ENCODE measurements around the gene SPINK9. TPM values are rescaled to one million over a fixed set of nuclear protein-coding genes. Genes with fewer than 3 reads are reported as not detected.

The SPINK9 gene
- total and polyA plus RNA-seq, 2 donors = not detected

DNA sequence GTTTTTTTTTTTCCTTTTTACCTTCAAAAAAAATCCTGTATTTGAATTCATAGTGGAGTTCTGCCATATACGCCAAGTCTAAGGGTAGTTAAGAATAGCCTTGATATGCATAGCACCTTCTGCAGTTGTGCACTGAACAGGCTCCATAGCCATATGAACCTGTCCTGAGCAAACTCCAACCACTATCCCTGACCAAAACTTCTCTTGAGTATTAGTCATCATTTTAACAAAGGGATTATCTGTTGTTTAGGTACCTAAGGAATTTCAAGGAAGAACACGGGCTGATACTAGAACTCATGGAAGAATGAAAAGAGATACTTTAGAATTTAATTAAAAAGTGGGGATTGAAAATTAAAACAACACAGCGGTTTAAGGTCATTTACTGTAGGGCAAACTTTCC is 46.5 kb downstream of the SPINK9 start:
- Histone ChIP-seq H3K36me3 (ENCODE audit: insufficient read depth) (no peaks in the 10 kb centered on the region), H3K4me3 (ENCODE audit: low read depth, low read length) (no peak overlapping the region), H3K27ac (ENCODE audit: low read depth) (no peak overlapping the region), H3K4me1 (ENCODE audit: insufficient read depth) (no peaks in the 10 kb centered on the region)
- WGBS = 94% methylated on average over 3 of the region's 3 CpGs
- no peak for DNase-seq (ENCODE audit: extremely low spot score)

GRCh38 chr5:148382961-148383360 is 47.6 kb downstream of the SPINK9 start:
- H3K4me3 ChIP-seq (ENCODE audit: low read depth, low read length) = peak overlapping the region; percentile 77
- no peaks in the 10 kb centered on the region for H3K4me1 ChIP-seq (ENCODE audit: insufficient read depth)
- H3K36me3 ChIP-seq (ENCODE audit: insufficient read depth) = no peaks in the 10 kb centered on the region
- no peak for DNase-seq (ENCODE audit: extremely low spot score)
- WGBS = 47% methylated on average over 4 of the region's 4 CpGs
- no peak overlapping the region for H3K27ac ChIP-seq (ENCODE audit: low read depth)

- Histone ChIP-seq H3K36me3 (ENCODE audit: insufficient read depth) (no peaks in the 10 kb centered on the region), H3K4me3 (ENCODE audit: low read depth, low read length) (peak within 1 kb of the TSS; percentile 77), H3K4me1 (ENCODE audit: insufficient read depth) (no peaks in the 10 kb centered on the region), H3K27ac (ENCODE audit: low read depth) (peak within 1 kb of the TSS; percentile 88)
- peak; percentile 98 for DNase-seq (ENCODE audit: extremely low spot score)
- WGBS = under 1% methylated on average over 45 of the region's 45 CpGs
Observed at GRCh38 chr5:148383564-148384379, 48.4 kb downstream of the SPINK9 start, which contains the start of gene FBXO38. TSS of gene FBXO38 (plus strand) at chr5:148383958. CDS start at chr5:148394777, 10,819 bp downstream.

DNA sequence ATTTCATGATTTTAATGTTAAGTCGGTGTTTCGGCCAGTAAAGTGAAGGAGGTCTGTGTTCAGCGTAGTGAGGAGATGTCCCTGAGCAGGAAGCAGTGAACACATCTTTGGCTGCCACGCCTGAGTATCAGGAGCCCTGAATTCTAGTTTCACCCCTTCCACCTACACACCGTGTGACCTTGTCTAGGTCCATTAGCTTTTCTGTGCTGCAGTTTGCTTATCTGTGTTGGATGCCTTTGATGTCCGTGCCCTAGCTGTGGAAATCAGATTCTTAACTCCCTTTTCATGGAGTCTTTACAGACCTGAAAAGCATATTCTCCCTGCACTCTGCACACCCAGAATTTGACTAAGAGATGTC is 49.0 kb downstream of the SPINK9 start:
- Histone ChIP-seq H3K36me3 (ENCODE audit: insufficient read depth) (no peaks in the 10 kb centered on the region), H3K4me3 (ENCODE audit: low read depth, low read length) (peak overlapping the region; percentile 77), H3K4me1 (ENCODE audit: insufficient read depth) (no peaks in the 10 kb centered on the region), H3K27ac (ENCODE audit: low read depth) (peak overlapping the region; percentile 88)
- DNase-seq (ENCODE audit: extremely low spot score) = no peak
- 3% methylated on average over 6 of the region's 6 CpGs for WGBS

DNA sequence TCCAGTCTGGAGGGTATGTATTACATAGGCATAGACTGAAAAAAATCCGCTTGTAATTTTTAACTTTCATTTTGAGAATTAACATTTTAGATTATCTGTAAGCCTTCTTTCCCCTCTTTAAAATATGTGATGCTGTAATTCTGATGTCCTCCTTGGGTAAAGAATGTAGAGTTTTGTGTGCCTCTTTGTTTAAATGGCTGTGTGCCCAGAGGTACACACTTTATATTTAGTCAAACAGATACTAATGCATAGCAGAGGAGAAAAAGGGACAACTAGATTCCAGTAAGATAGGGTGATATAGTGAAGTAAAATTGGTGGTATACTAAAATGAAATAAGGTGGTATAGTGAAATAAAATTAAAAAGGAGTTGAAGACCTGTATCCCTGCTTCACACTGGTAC is 49.7 kb downstream of the SPINK9 start:
- Histone ChIP-seq H3K4me1 (ENCODE audit: insufficient read depth) (no peaks in the 10 kb centered on the region), H3K27ac (ENCODE audit: low read depth) (no peak overlapping the region), H3K36me3 (ENCODE audit: insufficient read depth) (no peaks in the 10 kb centered on the region), H3K4me3 (ENCODE audit: low read depth, low read length) (no peak overlapping the region)
- no peak for DNase-seq (ENCODE audit: extremely low spot score)
- WGBS = 93% methylated on average over 1 of the region's 1 CpG

GRCh38 chr5:148386041-148386440 is 50.7 kb downstream of the SPINK9 start:
- H3K4me1 ChIP-seq (ENCODE audit: insufficient read depth) = no peaks in the 10 kb centered on the region
- no peak overlapping the region for H3K27ac ChIP-seq (ENCODE audit: low read depth)
- DNase-seq (ENCODE audit: extremely low spot score) = no peak
- no peaks in the 10 kb centered on the region for H3K36me3 ChIP-seq (ENCODE audit: insufficient read depth)
- no peak overlapping the region for H3K4me3 ChIP-seq (ENCODE audit: low read depth, low read length)
- WGBS = 96% methylated on average over 1 of the region's 1 CpG

GRCh38 chr5:148387325-148387724 is 52.0 kb downstream of the SPINK9 start:
- H3K27ac ChIP-seq (ENCODE audit: low read depth) = no peak overlapping the region
- H3K4me3 ChIP-seq (ENCODE audit: low read depth, low read length) = no peak overlapping the region
- no peaks in the 10 kb centered on the region for H3K36me3 ChIP-seq (ENCODE audit: insufficient read depth)
- WGBS = 64% methylated on average over 3 of the region's 3 CpGs
- no peaks in the 10 kb centered on the region for H3K4me1 ChIP-seq (ENCODE audit: insufficient read depth)
- no peak for DNase-seq (ENCODE audit: extremely low spot score)

- DNase-seq (ENCODE audit: extremely low spot score) = no peak
- H3K36me3 ChIP-seq (ENCODE audit: insufficient read depth) = no peaks in the 10 kb centered on the region
- no peak overlapping the region for H3K27ac ChIP-seq (ENCODE audit: low read depth)
- 32% methylated on average over 1 of the region's 1 CpG for WGBS
- no peak overlapping the region for H3K4me3 ChIP-seq (ENCODE audit: low read depth, low read length)
- H3K4me1 ChIP-seq (ENCODE audit: insufficient read depth) = no peaks in the 10 kb centered on the region
Observed at GRCh38 chr5:148388696-148389095, 53.3 kb downstream of the SPINK9 start.

Small RNA genes lying within 50 kb of the gene (small RNA-seq; reads per million reads assigned to genes)
- gene RF00017 = not detected

Other genes with a start within 250 kb of the SPINK9 start
- gene SPINK14, start 167.0 kb upstream of the SPINK9 start, total RNA-seq = not detected
- not detected for gene SPINK14, start 167.0 kb upstream of the SPINK9 start, polyA plus RNA-seq
- gene SPINK6, start 132.5 kb upstream of the SPINK9 start, total RNA-seq = not detected
- not detected for gene SPINK6, start 132.5 kb upstream of the SPINK9 start, polyA plus RNA-seq
- gene MARCOL, start 97.0 kb upstream of the SPINK9 start, total RNA-seq = not detected
- gene MARCOL, start 97.0 kb upstream of the SPINK9 start, polyA plus RNA-seq = not detected
- not detected for gene SPINK13, start 66.8 kb upstream of the SPINK9 start, total RNA-seq
- gene SPINK13, start 66.8 kb upstream of the SPINK9 start, polyA plus RNA-seq = not detected
- gene SPINK7, start 23.1 kb upstream of the SPINK9 start, total RNA-seq = not detected
- gene SPINK7, start 23.1 kb upstream of the SPINK9 start, polyA plus RNA-seq = not detected
- gene FBXO38, start 48.4 kb downstream of the SPINK9 start, total RNA-seq = 80.1 TPM
- gene FBXO38, start 48.4 kb downstream of the SPINK9 start, polyA plus RNA-seq = 16.6 TPM

All from urinary bladder (tissue), 4 donors.